Colonic mucosa (tissue), 4 donors: ENCODE measurements around the gene INPP4A. TPM values are rescaled to one million over a fixed set of nuclear protein-coding genes. Genes with fewer than 3 reads are reported as not detected.
"Not testable (repeated sequence)": the region's sequence is repeated elsewhere in the genome, so short reads cannot be mapped to it uniquely, and the experiment has no call there.

Experiments used
- DNase-seq: peaks from one replicate; pipeline ENCODE4 v3.0.0-alpha.2; 2020
- H3K27ac ChIP-seq: fragments of 200-600 bp; one replicate; pipeline ENCODE4 v1.8.0; 2021
- H3K27me3 ChIP-seq: fragments of 200-600 bp; one replicate; pipeline ENCODE4 v1.8.0; 2021
- H3K36me3 ChIP-seq: fragments of 200-600 bp; one replicate; pipeline ENCODE4 v1.8.0; 2021
- H3K4me1 ChIP-seq: fragments of 200-600 bp; one replicate; pipeline ENCODE4 v1.8.0; 2021; ENCODE audit warnings: mild to moderate bottlenecking
- H3K4me3 ChIP-seq: fragments of 200-600 bp; one replicate; pipeline ENCODE4 v1.8.0; 2021
- H3K9ac ChIP-seq, 2 donors: one replicate each; pipeline ENCODE4 v1.7.0; 2013; ENCODE audit warnings: control low read depth in 2 of 2, low read depth in 2 of 2, low read length in 2 of 2
- H3K9me3 ChIP-seq: fragments of 200-600 bp; one replicate; pipeline ENCODE4 v1.8.0; 2021
- intact Hi-C: fragments of 100-400 bp; cut with DNase I; formaldehyde crosslinking; loops from one replicate; pipeline ENCODE4 v1.14.1; 2022
- total RNA-seq, 2 donors: library from RNA; stranded (reverse); fragmentation: NEBNext Ultra II Directional in 1 of 2; extraction: Animal tissue kit (Norgen Biotek cat#: 25700) in 1 of 2; gene quantifications; one replicate each; pipeline ENCODE4 v1.2.1, GENCODE V29; 2021
- TF ChIP-seq, protein P1 (sequence below): fragments of 200-600 bp; IDR thresholded peaks from one replicate; pipeline ENCODE4 v1.8.0; 2022; ENCODE audit warnings: antibody characterized with exemption, mild to moderate bottlenecking
- donor health status: healthy.
- donor health status: DM: no; HTN: no; CAD: no.
- donor health status: DM: no; HTN: no; CAD: no.

Gene INPP4A
- total RNA-seq, 2 donors from 2014 or later, result 11.5 to 17.9 TPM

DNA sequence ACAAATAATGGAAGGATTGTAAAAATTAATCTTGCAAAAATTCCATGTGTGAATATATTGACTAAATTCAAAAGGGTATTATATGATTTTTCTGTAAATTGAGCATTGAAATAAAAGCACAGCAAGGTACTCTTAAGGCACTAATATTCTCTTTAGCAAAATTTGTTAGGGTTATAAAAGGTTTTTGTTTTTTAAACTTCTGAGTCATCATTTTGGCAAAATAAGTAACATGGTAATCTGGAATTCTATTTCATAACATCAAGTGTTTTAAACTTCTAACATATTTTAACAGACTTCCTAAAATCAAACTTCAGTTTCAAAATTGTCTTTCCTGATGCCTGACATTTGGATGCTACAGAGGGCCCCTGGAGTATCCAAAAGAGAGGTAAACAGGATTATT, 12.5 kb upstream of the INPP4A start:
- no peak for DNase-seq
- TF ChIP-seq, protein P1, sequence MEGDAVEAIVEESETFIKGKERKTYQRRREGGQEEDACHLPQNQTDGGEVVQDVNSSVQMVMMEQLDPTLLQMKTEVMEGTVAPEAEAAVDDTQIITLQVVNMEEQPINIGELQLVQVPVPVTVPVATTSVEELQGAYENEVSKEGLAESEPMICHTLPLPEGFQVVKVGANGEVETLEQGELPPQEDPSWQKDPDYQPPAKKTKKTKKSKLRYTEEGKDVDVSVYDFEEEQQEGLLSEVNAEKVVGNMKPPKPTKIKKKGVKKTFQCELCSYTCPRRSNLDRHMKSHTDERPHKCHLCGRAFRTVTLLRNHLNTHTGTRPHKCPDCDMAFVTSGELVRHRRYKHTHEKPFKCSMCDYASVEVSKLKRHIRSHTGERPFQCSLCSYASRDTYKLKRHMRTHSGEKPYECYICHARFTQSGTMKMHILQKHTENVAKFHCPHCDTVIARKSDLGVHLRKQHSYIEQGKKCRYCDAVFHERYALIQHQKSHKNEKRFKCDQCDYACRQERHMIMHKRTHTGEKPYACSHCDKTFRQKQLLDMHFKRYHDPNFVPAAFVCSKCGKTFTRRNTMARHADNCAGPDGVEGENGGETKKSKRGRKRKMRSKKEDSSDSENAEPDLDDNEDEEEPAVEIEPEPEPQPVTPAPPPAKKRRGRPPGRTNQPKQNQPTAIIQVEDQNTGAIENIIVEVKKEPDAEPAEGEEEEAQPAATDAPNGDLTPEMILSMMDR, result no peak
- Histone ChIP-seq H3K4me1 (no peaks in the 10 kb centered on the region), H3K27ac (no peak overlapping the region), H3K9ac (no peak overlapping the region), H3K4me3 (no peak overlapping the region), H3K27me3 (no peaks in the 10 kb centered on the region), H3K9me3 (no peaks in the 10 kb centered on the region), H3K36me3 (no peaks in the 10 kb centered on the region)
- intact Hi-C loops, result no loop called here

DNA sequence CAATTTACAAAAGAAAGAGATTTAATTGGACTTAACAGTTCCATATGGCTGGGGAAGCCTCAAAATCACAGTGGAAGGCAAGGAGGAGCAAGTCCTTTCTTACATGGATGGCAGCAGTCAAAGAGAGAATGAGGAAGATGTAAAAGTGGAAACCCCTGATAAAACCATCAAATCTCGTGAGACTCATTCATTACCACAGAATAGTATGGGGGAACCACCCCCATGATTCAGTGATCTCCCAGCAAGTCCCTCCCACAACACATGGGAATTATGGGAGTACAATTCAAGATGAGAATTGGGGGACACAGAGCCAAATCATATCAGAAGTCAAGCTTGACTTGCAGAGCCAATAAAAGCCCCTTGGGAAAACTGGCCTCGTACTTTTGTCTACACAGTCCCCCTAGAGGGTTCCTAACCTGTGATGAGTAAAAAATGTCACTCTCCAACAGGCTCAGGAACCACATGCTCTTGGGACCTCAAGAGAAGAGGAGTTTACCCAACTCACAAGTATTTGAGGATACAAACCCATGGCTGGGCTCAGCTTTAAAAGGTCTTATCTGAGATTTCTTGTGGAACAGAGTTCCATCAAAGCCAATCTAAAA, 11.2 kb upstream of the INPP4A start:
- DNase-seq, result no peak
- H3K9ac ChIP-seq, result no peak overlapping the region
- intact Hi-C loops, result no loop called here
- no peaks in the 10 kb centered on the region for H3K4me1 ChIP-seq
- H3K4me3 ChIP-seq, result no peak overlapping the region
- TF ChIP-seq, protein P1, result no peak
- H3K27me3 ChIP-seq, result no peaks in the 10 kb centered on the region
- H3K27ac ChIP-seq, result no peak overlapping the region
- no peaks in the 10 kb centered on the region for H3K36me3 ChIP-seq
- H3K9me3 ChIP-seq, result no peaks in the 10 kb centered on the region

DNA sequence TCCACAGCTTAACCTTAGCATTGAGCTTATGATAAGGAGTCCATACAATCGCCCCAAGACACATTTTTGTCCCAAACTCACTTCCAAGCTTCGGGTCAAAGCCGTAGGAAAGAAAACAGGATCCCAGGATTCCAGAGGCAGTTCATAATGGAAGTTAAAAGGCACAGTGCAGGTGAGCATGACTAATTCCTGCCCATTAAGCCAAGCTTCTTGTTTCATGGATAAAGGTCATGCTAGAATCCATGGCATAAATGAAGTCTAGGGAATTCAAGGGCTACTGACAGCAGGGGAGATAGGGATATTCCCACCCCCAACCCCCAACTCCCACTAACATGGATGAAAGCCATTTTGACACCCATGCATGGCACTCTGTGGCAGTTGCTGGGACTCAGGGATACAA, 10.2 kb upstream of the INPP4A start:
- H3K27ac ChIP-seq, result no peak overlapping the region
- no peaks in the 10 kb centered on the region for H3K36me3 ChIP-seq
- H3K27me3 ChIP-seq, result no peaks in the 10 kb centered on the region
- no peak overlapping the region for H3K4me3 ChIP-seq
- H3K9ac ChIP-seq, result no peak overlapping the region
- DNase-seq, result no peak
- H3K4me1 ChIP-seq, result no peaks in the 10 kb centered on the region
- no peaks in the 10 kb centered on the region for H3K9me3 ChIP-seq
- TF ChIP-seq, protein P1, result no peak
- intact Hi-C loops, result no loop called here

DNA sequence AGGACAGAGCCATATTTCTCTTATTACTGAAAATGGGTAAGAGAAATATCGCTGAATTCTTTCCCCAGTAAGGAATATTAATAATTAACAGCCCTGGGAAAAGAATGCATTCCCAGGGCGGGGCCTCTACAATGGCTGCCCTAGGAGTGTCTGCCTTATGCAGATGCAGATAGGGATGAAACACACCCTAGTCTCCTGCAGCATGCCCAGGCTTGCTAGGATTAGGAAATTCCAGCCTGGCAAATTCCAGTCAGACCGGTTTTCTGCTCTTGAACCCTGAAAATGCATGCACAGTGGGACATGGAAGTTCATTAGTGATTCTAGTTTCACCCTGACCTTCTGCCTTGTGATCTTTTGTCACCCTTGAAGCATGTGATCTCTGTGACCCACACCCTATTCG, 9.0 kb upstream of the INPP4A start:
- DNase-seq, H3K36me3 ChIP-seq, H3K4me3 ChIP-seq, H3K9me3 ChIP-seq, H3K9ac ChIP-seq, H3K27ac ChIP-seq, H3K27me3 ChIP-seq, intact Hi-C loops, H3K4me1 ChIP-seq: not testable (repeated sequence)

DNA sequence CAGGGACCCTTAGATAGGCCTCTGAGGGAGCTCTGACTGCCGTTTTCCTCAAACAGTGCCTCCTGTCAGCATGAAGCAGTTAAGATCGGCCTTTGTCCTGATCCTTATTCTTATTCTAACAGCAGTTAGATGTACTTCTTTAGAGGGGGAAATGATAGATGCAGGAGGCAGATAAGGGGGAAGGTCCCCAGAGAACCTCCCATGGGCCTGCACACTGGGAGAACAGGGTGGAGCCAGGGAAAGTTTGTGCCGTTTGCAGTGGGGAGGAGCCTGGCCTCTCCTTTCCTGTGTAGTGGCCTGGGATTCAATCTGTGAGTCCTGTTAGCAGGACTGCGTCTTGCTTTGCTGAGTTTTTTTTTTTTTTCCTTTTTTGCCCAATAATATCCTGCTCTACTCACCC, 7.9 kb upstream of the INPP4A start:
- Histone ChIP-seq H3K27me3 (no peaks in the 10 kb centered on the region), H3K4me3 (no peak overlapping the region), H3K36me3 (no peaks in the 10 kb centered on the region), H3K9ac (no peak overlapping the region), H3K27ac (no peak overlapping the region), H3K9me3 (no peaks in the 10 kb centered on the region), H3K4me1 (no peaks in the 10 kb centered on the region)
- intact Hi-C loops, result no loop called here
- DNase-seq, result no peak
- TF ChIP-seq, protein P1, result no peak

DNA sequence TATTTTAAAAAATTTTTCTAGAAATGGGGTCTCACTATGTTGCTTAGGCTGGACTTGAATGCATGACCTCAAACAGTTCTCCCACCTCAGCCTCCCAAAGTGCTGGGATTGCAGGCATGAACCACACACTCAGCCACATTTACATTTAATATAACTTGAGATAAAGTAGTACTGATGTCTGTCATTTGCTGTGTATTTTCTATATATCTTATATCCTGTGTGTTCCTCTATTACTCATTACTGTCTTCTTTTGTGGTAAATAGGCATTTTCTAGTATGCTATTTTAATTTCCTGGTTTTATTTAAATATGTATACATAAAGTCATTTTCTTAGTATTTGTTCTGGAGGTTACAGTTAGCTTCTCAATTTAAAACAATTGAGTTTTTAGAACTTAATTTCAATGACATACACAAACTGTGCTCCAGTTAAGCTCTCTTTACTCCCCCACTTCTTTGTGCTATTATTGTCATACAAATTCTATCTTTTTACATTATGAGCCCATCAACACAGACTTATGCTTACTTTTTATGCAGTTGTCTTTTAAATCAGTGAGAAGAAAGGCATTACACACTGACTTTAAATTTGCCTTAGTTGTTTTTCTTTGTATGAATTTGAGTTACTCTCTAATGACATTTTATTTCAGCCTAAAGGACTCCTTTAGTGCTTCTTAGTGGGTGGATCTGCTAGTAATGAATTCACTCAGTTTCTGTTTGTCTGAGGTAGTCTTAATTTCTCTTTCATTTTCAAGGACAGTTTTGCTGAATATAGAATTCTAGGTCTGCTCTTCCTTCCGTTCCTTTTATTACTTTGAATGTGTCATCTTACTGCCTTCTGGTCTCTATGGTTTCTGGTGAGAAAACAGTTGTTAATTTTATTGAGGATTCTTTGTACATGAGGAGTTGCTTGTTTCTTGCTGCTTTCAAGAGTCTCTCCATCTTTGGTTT, 6.2 kb upstream of the INPP4A start:
- intact Hi-C loops, result no loop called here
- Histone ChIP-seq H3K36me3 (no peaks in the 10 kb centered on the region), H3K27ac (no peak overlapping the region), H3K9ac (no peak overlapping the region), H3K27me3 (no peaks in the 10 kb centered on the region), H3K4me3 (no peak overlapping the region), H3K9me3 (no peaks in the 10 kb centered on the region), H3K4me1 (peaks cover 9% of the 10 kb centered on the region)
- DNase-seq, result no peak
- TF ChIP-seq, protein P1, result no peak
